ENCODE results near the gene SUOX.
A peak's percentile ranks its signal among the peaks of the same experiment; 100 is the strongest.
"Not testable (repeated sequence)": the region's sequence is repeated elsewhere in the genome, so short reads cannot be mapped to it uniquely, and the experiment has no call there.

The SUOX gene

GRCh38 chr12:55996201-55996714 is 818 bp upstream of the SUOX start:
- TF ChIP-seq, protein P1, sequence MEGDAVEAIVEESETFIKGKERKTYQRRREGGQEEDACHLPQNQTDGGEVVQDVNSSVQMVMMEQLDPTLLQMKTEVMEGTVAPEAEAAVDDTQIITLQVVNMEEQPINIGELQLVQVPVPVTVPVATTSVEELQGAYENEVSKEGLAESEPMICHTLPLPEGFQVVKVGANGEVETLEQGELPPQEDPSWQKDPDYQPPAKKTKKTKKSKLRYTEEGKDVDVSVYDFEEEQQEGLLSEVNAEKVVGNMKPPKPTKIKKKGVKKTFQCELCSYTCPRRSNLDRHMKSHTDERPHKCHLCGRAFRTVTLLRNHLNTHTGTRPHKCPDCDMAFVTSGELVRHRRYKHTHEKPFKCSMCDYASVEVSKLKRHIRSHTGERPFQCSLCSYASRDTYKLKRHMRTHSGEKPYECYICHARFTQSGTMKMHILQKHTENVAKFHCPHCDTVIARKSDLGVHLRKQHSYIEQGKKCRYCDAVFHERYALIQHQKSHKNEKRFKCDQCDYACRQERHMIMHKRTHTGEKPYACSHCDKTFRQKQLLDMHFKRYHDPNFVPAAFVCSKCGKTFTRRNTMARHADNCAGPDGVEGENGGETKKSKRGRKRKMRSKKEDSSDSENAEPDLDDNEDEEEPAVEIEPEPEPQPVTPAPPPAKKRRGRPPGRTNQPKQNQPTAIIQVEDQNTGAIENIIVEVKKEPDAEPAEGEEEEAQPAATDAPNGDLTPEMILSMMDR (IDR thresholded peaks at IDR 0.05; ENCODE audit: borderline replicate concordance, insufficient read depth, low read depth, low read length), result peak; percentile 66

DNA sequence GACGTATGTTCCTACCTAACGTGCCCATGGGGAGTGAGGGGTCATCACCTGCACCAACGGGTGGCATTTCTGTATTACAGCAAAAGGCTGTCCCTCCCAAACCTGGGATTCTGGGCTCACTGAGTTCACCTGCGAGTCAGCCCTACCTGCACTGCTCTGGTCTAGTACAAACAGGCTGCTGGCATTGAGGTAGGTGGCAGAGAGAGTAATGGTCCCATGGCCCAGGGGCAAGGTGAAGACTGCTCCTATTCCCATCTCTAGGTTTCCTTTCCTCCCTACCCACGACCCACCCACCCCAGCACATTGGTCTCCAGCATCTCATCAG is 421 bp downstream of the SUOX start:
- TF ChIP-seq, protein P1 (IDR thresholded peaks at IDR 0.05; ENCODE audit: borderline replicate concordance, insufficient read depth, low read depth, low read length), result no peak
- H3K4me3 ChIP-seq (ENCODE audit: low read depth, low read length), result peak overlapping the region; percentile 83

More at GRCh38 chr12:55996201-55996714, 818 bp upstream of the SUOX start:
- peak overlapping the region; percentile 83 for H3K4me3 ChIP-seq (ENCODE audit: low read depth, low read length)

GRCh38 chr12:55999522-55999921 is 2.4 kb downstream of the SUOX start:
- not testable (repeated sequence) for H3K4me3 ChIP-seq (ENCODE audit: low read depth, low read length)

DNA sequence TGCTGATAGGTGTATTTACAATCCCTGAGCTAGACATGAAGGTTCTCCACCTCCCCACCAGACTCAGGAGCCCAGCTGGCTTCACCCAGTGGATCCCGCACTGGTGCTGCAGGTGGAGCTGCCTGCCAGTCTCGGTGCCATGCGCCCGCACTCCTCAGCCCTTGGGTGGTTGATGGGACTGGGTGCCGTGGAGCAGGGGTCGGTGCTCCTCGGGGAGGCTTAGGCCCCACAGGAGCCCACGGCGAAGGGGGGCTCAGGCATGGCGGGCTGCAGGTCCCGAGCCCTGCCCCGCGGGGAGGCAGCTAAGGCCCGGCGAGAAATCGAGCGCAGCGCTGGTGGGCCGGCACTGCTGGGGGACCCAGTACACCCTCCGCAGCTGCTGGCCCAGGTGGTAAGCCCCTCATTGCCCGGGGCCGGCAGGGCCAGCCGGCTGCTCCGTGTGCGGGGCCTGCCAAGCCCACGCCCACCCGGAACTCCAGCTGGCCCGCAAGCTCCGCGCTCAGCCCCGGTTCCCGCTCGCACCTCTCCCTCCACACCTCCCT is 3.0 kb downstream of the SUOX start:
- not testable (repeated sequence) for H3K4me3 ChIP-seq (ENCODE audit: low read depth, low read length)

- TF ChIP-seq, protein P1 (IDR thresholded peaks at IDR 0.05; ENCODE audit: borderline replicate concordance, insufficient read depth, low read depth, low read length), result no peak
- H3K4me3 ChIP-seq (ENCODE audit: low read depth, low read length), result no peak overlapping the region
Measured at GRCh38 chr12:56001487-56002100, 4.5 kb downstream of the SUOX start.

DNA sequence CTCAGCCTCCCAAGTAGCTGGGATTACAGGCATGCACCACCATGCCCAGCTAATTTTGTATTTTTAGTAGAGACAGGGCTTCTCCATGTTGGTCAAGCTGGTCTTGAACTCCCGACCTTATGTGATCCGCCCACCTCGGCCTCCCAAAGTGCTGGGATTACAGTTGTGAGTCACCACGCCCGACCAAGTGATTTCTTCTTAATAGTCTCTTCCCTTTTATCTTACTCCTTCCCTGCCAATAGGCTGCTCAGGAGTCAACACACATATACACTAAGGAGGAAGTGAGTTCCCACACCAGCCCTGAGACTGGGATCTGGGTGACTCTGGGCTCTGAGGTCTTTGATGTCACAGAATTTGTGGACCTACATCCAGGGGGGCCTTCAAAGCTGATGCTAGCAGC is 6.3 kb downstream of the SUOX start:
- not testable (repeated sequence) for H3K4me3 ChIP-seq (ENCODE audit: low read depth, low read length)

GRCh38 chr12:56004211-56004610 is 7.1 kb downstream of the SUOX start:
- TF ChIP-seq, protein P1 (IDR thresholded peaks at IDR 0.05; ENCODE audit: borderline replicate concordance, insufficient read depth, low read depth, low read length), result no peak
- H3K4me3 ChIP-seq (ENCODE audit: low read depth, low read length), result no peak overlapping the region

DNA sequence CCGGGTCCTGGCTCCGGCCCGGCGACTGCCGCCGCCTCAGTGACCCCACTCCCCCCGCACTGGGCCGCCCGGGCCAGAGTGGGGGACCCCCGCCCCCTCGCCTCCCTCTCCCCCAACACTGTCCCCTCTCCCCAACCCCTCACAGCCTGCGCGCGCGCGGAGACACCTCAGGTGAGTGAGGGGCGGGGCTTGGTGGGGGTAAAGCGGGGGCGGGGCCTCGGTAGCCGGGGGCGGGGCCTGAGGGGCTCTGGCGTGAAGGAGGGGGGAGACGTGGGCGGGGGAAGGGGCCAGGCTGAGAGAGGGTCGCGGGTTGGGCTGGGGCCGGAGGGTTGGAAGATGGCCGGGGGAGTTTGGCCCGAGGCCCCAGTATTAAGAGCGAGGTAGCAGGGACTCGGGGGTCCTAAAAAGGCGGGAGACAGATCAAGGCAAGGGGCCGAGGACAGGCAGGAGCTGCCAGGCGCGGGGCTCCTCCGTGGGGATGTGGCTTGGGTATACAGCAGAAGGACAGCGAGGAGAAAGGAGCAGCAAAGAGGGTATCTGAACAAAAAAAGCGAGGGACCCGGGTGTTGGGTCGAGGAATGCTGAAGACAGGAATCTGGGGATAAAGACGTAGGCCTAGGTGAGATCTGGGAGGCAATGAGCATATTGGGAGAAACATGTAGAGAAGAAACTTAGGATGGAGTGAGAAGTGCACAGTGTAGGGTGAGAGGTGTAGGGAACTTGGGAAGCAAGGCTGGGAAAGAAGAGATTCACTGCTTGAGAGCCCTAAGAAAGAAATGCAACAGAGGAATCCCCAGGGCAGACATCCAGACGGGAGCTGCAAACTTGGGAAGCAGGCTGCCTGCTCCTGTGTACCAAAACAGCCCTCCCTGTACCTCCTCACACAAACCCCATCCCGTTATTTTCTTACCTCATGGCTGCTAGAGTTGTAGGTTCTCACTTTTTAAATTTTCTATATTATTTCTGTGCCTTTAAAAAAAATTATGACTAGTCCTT is 10.8 kb downstream of the SUOX start:
- TF ChIP-seq, protein P1 (IDR thresholded peaks at IDR 0.05; ENCODE audit: borderline replicate concordance, insufficient read depth, low read depth, low read length), result no peak
- peak overlapping the region; percentile 79 for H3K4me3 ChIP-seq (ENCODE audit: low read depth, low read length)

Data from GM12875 (cell line).